Measurements from ENCODE around the gene PCYT1A. TPM values are rescaled to one million over a fixed set of nuclear protein-coding genes. Genes with fewer than 3 reads are reported as not detected.
"Not testable (repeated sequence)": the region's sequence is repeated elsewhere in the genome, so short reads cannot be mapped to it uniquely, and the experiment has no call there.

PCYT1A gene
- total RNA-seq, 4 donors from 2014 or later, result 90.5 to 123 (median 99.0) TPM

- ATAC-seq (no peak), DNase-seq (no peak)
- intact Hi-C loops (cut with DNase I; ENCODE audit: low total_unique reads) (no loop called here), in situ Hi-C loops (cut with MboI; ENCODE audit: low sequenced_read_pairs in 4 of 4) (no loop called here)
- H3K9me3 ChIP-seq, result no peaks in the 10 kb centered on the region
- H3K27me3 ChIP-seq, result no peaks in the 10 kb centered on the region
- H3K27ac ChIP-seq, result no peak overlapping the region
- TF ChIP-seq POLR2A (IDR thresholded peaks at IDR 0.05) (no peak), CTCF (IDR thresholded peaks at IDR 0.05 in 4 of 5, conservative IDR thresholded peaks at IDR 0.05 in 1 of 5) (no peak)
- H3K36me3 ChIP-seq, result peaks cover 0 to 38% of the 10 kb centered on the region in 2 donors
- peaks cover 3 to 5% of the 10 kb centered on the region in 2 donors for H3K4me1 ChIP-seq
- H3K4me3 ChIP-seq, result no peak overlapping the region
Measured at GRCh38 chr3:196246612-196247308, 40.8 kb downstream of the PCYT1A start.

- intact Hi-C loops (cut with DNase I; ENCODE audit: low total_unique reads); H3K27ac ChIP-seq; H3K4me3 ChIP-seq; ATAC-seq; H3K9me3 ChIP-seq; DNase-seq; in situ Hi-C loops (cut with MboI; ENCODE audit: low sequenced_read_pairs in 4 of 4); H3K27me3 ChIP-seq; H3K4me1 ChIP-seq: not testable (repeated sequence)
- peaks cover 0 to 64% of the 10 kb centered on the region in 2 donors for H3K36me3 ChIP-seq
Measured at GRCh38 chr3:196244166-196244565, 43.4 kb downstream of the PCYT1A start.

GRCh38 chr3:196241704-196242103 is 45.8 kb downstream of the PCYT1A start:
- no peak for ATAC-seq
- Histone ChIP-seq H3K4me1 (no peaks in the 10 kb centered on the region), H3K4me3 (no peak overlapping the region), H3K36me3 (peaks cover 0 to 74% of the 10 kb centered on the region in 2 donors), H3K9me3 (no peaks in the 10 kb centered on the region), H3K27ac (no peak overlapping the region), H3K27me3 (no peaks in the 10 kb centered on the region)
- in situ Hi-C loops (cut with MboI; ENCODE audit: low sequenced_read_pairs in 4 of 4), result no loop called here
- no peak for DNase-seq
- intact Hi-C loops (cut with DNase I; ENCODE audit: low total_unique reads), result no loop called here
- no peak for TF ChIP-seq POLR2A (IDR thresholded peaks at IDR 0.05)
- no peak for TF ChIP-seq CTCF (IDR thresholded peaks at IDR 0.05 in 4 of 5, conservative IDR thresholded peaks at IDR 0.05 in 1 of 5)

- H3K27ac ChIP-seq, result no peak overlapping the region
- H3K4me1 ChIP-seq, result no peaks in the 10 kb centered on the region
- H3K36me3 ChIP-seq, result peaks cover 0 to 65% of the 10 kb centered on the region in 2 donors
- DNase-seq, result no peak
- no peaks in the 10 kb centered on the region for H3K9me3 ChIP-seq
- in situ Hi-C loops (cut with MboI; ENCODE audit: low sequenced_read_pairs in 4 of 4), result no loop called here
- H3K27me3 ChIP-seq, result no peaks in the 10 kb centered on the region
- intact Hi-C loops (cut with DNase I; ENCODE audit: low total_unique reads), result no loop called here
- H3K4me3 ChIP-seq, result no peak overlapping the region
- no peak for TF ChIP-seq POLR2A (IDR thresholded peaks at IDR 0.05)
- no peak for TF ChIP-seq CTCF (IDR thresholded peaks at IDR 0.05 in 4 of 5, conservative IDR thresholded peaks at IDR 0.05 in 1 of 5)
- ATAC-seq, result no peak
Measured at GRCh38 chr3:196240424-196240823, 47.1 kb downstream of the PCYT1A start.

- in situ Hi-C loops (cut with MboI; ENCODE audit: low sequenced_read_pairs in 4 of 4), result no loop called here
- H3K27ac ChIP-seq, result no peak overlapping the region
Measured at GRCh38 chr3:196238612-196239560, 48.6 kb downstream of the PCYT1A start.

More at GRCh38 chr3:196238612-196239560, 48.6 kb downstream of the PCYT1A start:
- Histone ChIP-seq H3K27me3 (no peaks in the 10 kb centered on the region), H3K4me3 (no peak overlapping the region), H3K4me1 (no peaks in the 10 kb centered on the region), H3K9me3 (no peaks in the 10 kb centered on the region), H3K36me3 (peaks cover 0 to 61% of the 10 kb centered on the region in 2 donors)
- ATAC-seq (no peak), DNase-seq (no peak)
- TF ChIP-seq CTCF (IDR thresholded peaks at IDR 0.05 in 4 of 5, conservative IDR thresholded peaks at IDR 0.05 in 1 of 5), result no peak
- no peak for TF ChIP-seq POLR2A (IDR thresholded peaks at IDR 0.05)
- intact Hi-C loops (cut with DNase I; ENCODE audit: low total_unique reads), result no loop called here
